Hematopoietic multipotent progenitor cell treated with erythropoietin and hydrocortisone succinate and interleukin-3 and kit ligand, for 15 days (in vitro differentiated cells): ENCODE results near the gene EP400.
A peak's percentile ranks its signal among the peaks of the same experiment; 100 is the strongest.

Source experiments
- DNase-seq: peaks from one replicate; pipeline ENCODE4 v3.0.0-alpha.2; 2015; ENCODE audit warnings: low spot score

The EP400 gene

DNA sequence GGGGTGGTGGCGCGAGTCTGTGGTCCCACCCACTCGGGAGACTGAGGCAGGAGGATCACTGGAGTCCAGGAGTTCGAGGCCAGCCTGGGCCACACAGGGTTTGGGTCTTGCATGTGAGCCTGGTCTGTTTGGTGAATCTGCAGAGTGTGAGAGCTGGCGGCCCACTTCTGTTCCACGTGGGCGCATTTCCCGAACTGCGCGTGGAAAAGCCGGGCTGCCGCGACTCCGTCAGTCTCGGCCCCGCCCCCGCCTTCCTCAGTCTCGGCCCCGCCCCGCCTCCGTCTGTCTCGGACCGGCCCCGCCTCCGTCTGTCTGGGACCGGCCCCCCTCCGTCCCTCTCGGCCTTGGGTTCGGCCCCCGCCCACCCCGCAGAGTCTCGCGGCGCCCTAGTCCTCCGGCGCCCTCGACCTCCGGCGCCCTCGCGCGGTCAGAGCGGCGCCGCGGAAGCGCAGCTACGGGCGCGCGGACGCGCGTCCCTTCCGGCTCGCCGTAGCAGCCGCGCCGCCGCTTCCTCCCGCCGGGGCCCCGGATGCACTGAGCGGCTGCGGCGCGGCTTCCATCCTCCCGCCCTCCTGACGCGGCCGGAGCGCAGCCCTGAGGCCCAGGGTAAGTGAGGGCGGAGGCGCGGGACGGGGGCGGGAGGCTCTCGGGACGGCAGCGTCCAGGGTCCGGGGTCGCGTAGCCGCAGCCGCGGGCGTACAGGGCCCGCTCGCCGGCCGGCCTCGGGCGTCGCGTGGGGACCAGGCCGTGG is at the start of gene EP400:
Gene EP400 (plus strand): TSS at position 512 of the 751 bp plus-strand sequence. CDS start 10,678 bp downstream, outside the sequence.
- DNase-seq: peak; percentile 91

- no peak for DNase-seq
These were observed 49.3 kb upstream of the EP400 start for GRCh38 chr12:131900397-131900796.

DNA sequence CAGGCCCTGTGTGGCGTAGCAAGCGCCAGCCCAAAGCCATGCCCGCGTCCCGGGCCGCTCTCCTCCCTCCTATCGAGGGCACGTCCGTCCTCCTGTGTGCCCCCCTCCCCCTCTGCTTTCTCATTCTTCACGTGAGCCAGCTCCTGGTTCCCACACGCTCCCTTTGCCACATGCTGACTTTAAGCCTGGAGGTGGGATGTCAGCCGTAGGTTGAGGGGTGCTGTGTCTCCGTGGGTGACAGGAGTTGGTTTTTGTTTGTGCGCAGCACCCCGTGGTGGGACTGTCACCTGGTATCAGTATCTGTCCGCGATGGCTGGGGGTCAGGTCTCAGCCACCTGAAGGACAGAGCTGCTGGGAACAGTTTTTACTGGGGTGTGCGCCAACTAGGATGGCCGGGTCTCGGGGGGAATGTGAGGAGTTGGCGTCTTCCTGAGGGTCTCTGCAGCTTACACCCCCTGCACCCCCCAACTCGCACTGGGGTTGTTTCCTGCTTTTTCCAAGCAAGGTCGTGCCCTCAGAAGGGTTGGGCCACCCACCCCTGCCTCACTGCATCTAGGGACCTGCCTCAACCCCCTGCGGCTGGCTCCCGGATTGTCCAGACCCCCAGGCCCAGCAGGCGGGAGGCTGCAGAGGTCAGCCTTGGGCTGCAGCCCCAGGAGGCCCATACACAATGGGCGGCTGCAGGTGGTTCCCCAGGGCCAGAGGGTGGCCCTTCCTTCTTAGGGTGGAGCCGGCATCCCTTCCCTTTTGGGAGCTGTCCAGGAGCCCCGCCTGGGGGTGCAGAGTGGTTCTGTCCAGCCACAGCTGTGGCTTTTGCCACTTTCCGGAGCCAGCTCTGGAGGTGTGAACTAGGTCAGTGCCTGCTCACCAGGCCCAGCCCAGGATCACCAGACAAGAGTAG is 48.1 kb upstream of the EP400 start:
- DNase-seq: no peak

DNA sequence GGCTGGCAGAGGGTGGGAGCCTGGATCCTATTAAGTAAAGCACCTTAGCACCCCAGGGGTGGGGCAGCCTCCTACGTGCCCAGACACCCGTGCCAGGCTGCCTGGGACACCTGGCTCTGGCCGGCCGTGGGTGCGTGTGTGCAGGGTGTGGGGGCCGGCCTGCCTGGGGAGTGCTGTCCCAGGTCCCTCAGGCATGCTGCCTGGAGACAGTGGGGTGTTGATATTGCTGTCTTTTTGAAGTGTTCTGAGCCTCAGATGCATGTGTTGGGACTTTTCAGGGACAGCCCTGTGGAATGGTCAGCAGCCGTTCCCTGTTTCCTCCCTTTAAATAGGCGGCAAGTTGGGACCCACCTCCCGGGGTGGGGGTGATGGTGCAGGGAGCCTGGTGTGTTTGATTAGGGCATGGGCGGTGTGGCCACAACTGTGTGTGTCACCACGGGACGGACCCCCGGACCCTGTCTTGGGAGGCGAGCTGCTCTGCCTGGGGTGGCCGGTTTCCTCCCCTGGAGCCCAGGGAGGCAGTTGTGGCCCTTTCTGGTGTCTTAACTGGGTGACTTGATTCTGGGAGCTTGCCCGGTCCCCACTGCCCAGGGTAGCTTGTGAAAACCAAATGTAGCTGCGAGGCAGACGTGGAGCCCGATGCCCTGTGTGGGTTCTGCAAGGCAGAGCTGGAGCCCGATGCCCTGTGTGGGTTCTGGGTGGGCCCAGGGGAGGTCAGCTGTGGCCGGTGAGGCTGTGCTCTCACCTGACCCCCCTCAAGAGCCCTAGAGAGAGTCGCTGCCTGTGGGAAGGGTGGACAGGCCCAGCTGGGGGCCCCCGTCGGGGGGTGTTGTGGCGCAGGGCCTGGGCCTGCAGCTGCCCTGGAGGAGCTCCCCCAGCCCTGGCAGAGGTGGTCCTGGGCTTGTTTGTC is 47.2 kb upstream of the EP400 start:
- no peak for DNase-seq

DNA sequence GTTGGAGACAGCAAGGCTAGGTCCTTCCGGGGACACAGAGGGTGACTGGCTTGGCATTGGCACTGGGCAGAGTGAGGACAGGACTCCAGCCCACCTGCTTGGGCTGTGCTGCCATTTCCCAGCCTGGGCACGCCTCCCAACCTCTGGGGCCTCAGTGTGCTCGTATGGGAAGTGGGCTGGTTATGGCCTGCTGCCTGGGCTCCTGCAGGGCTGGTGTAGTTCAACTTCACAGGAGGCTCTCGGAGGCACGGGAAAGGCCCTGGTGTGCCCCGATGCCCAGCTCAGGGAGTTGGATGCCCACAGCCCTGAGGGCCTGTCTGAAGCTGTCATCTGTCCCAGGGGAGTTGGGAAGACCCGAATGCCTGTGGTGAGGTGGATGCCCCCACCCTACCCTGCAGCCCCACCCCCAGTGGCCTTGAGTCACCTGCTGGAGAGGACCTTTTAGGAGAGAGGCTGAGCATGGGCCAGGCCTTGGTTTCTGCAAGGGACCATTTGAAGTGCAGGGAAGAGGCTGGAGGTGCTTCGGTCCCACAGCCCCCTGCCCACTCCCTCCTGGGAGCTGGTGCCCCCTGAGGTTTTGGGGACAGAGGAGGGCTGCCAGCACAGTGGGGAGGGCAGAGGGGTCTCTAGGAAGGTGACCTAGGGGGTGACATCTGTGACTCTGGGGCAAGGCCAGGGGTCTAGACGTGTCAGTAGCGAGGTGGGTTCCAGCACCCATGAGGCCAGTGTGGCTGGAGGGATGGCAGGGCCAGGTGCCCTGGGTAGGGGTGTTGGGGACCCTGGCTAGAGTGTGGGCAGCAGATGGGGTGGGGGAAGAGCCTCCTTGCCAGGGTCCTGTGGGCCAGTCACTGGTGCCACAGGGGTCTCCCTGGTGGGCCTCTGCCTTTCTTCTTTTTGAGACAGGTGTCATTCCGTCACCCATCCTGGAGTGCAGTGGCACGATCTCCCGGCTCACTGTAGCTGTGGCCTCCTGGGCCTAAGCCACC is 46.2 kb upstream of the EP400 start:
- no peak for DNase-seq

DNA sequence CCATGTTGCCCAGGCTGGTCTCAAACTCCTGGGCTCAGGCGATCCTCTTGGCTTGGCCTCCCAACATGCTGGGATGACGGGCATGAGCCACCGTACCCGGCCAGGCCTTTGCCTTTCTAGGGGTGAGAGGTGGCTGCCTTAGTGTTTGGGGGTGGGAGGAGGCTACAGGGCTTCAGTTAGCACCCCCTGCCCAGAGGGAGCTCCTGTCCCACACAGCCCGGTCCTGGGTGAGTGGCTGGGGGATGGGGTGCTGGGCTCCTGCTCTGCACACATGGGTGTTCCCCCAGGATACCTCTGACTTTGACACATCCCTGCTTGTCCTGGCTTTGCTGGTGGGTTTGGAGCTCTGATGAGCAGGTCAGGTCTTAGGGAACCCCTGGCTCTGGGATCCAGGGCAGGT is 45.4 kb upstream of the EP400 start:
- no peak for DNase-seq

DNA sequence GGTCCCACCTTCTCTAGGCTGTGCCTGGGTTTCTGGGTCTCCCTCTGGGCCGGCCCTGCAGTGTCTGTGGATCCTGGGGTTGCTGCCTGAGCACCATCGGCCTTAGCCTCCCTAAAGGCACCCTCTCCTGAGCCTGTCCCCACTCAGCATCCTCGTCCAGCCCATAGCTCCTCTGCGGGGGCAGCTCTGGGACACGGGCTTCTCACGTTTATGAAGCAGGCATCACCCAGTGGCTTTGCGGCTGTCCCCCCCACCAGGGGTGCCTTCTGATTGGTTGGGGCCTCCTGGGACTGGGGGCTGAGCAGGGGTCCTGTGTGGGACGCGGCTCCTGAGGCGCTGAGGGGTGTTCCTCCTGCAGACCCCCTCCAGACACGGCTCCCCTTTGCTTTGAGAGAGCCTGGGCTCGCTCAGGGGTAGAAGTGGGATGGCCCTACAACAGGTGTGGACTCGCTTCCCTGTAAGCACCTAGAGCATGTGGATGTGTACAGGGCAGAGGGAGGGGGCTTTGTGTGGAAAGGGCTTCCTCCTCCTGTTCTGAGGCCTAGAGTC is 44.6 kb upstream of the EP400 start:
- DNase-seq: no peak

DNA sequence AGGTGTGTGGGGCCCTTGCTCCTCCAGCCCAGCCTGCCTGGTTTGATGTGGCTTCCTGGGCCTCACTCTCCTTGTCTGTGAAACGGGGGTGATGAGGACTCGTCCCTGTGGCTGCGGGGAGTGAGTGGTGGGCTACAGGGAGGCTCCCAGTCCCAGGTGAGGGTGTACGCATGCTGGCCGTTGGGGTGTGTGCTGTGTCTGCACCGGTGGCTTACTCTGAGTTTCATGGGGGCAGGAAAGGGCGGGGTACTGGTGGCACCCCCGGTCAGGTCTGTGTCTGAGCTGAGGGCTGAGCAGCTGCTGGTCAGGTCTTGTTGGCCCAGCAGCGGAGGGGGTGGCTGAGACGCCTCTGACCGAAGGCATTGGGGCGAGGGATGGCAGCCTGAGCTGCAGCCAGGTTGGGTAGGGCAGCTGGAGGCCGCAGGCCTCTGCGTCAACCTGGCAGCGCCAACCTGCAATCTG is 44.1 kb upstream of the EP400 start:
- DNase-seq: no peak

- DNase-seq: no peak
These were observed 42.2 kb upstream of the EP400 start for GRCh38 chr12:131907379-131908091.

DNA sequence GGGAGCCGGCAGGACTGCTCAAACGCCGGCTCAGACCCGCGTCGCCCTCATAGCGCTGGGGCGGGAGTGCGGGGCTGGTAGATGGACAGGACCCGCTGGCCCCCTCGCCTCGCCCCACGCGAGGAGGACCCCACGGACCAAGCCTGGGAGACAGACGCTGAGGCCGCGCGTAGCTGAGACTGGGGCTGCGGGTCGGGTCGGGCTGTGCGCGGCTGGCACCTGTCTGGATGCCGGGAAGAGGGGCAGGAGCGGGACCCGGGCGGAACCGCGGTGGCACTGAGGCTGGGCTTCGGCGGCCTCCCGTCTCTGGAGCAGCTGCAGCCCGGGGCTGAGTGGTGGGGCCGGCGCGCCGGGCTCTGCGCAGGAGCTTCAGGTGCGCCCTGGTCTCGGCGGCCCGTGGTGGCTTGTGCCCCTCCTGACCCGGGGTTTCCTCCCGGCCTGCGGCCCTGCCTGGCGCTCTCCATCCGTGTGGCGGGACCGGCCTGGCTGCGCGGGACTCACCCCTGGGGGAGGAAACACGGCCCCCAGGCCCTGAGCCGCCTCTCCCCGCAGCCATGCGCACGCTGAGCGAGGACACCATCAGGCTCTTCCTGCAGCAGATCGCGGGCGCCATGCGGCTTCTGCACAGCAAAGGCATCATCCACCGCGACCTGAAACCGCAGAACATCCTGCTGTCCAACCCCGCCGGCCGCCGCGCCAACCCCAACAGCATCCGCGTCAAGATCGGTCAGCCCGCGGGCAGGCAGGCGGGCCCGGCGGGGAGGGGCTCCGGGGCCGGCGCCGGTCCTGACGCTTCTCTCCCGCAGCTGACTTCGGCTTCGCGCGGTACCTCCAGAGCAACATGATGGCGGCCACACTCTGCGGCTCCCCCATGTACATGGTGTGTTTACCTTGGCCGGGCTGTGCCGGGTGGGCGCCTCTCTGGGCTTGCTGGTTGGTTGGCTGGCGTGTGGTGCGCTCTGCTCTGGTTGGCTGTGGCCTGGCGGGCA is 41.4 kb upstream of the EP400 start:
- DNase-seq: no peak

DNA sequence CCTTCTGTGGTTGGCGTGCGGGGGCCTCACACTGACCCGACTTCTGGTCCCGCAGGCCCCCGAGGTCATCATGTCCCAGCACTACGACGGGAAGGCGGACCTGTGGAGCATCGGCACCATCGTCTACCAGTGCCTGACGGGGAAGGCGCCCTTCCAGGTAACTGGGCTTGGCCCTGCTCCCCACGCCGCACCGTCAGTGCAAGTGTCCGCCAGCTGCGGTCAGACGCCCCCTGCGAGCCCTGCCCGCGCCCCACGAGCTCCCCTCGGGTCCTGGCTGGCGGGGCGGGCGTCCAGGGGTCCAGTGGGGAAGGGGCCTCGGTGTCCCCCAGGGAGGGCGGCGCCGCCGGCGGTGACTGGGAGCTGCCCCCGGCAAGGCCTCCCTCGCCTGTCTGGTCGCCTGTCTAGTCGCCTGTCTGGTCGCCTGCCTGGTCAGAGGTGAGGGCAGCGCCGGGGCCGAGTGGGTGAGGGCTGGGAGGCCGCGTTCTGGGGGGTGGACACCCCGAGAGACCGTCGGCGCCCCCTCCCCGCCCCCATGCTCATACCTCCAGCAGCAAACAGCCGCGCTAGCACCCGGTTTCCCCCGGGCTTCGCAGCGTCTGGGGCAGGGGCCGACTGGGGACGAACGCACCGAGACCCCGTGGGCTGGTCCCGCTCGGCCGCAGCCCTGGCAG is 40.5 kb upstream of the EP400 start:
- DNase-seq: no peak

- DNase-seq: no peak
These were observed 40.0 kb upstream of the EP400 start for GRCh38 chr12:131909752-131910219.

- DNase-seq: no peak
These were observed 39.3 kb upstream of the EP400 start for GRCh38 chr12:131910302-131911027.

GRCh38 chr12:131911028-131911650 is 38.6 kb upstream of the EP400 start:
- DNase-seq: no peak

DNA sequence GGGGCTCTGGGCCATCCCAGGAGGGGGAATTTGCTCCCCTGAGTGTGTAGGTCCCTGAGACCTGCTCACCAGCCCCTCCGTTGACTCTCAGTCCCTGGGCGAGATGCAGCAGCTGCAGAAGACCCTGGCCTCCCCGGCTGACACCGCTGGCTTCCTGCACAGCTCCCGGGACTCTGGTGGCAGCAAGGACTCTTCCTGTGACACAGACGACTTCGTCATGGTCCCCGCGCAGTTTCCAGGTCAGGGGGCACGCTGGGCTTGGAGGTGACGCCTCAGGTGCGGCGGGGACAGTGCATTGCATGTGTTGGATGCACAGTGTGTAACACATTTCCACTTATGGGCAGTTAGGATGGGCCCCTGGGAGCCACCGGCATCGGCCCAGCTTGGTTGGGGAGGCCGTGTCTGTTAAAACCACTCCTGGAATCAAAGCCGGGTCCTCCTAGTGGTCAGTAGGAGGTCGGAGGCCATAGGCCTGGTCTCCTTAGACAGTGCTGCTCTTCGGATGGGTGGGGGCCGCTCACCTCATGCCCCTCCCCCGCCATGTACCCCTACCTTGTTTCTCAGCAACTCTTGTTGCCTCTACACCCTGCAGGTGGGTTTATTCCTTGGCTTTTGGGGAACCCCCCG is 37.8 kb upstream of the EP400 start:
- DNase-seq: no peak
